ENCODE data around the gene MARCHF10. TPM values are rescaled to one million over a fixed set of nuclear protein-coding genes. Genes with fewer than 3 reads are reported as not detected.

Gene MARCHF10
- total RNA-seq, 1 donor = under 0.01 TPM

DNA sequence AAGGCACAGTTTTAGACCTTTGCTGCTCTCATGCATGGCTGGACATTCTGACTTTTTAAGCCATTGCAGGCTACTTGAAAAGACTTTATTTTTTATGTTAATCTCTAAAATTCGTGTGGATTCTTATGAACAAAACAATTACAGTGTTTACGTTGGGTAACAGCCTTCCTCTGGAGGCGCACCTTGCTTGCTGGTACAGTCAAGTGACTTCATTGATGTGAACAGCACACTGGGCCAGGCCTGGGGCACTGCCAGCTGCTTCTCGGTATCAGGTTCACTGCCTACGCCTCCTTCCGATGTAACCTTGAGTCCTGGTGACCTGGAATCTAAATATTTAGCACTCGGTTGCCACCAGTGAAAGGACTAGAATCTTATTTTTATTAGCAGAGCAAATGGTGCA, 27.8 kb downstream of the MARCHF10 start:
- H3K4me3 ChIP-seq (ENCODE audit: low read depth, low read length) = no peak overlapping the region
- TF ChIP-seq, protein P1, sequence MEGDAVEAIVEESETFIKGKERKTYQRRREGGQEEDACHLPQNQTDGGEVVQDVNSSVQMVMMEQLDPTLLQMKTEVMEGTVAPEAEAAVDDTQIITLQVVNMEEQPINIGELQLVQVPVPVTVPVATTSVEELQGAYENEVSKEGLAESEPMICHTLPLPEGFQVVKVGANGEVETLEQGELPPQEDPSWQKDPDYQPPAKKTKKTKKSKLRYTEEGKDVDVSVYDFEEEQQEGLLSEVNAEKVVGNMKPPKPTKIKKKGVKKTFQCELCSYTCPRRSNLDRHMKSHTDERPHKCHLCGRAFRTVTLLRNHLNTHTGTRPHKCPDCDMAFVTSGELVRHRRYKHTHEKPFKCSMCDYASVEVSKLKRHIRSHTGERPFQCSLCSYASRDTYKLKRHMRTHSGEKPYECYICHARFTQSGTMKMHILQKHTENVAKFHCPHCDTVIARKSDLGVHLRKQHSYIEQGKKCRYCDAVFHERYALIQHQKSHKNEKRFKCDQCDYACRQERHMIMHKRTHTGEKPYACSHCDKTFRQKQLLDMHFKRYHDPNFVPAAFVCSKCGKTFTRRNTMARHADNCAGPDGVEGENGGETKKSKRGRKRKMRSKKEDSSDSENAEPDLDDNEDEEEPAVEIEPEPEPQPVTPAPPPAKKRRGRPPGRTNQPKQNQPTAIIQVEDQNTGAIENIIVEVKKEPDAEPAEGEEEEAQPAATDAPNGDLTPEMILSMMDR (IDR thresholded peaks at IDR 0.05; ENCODE audit: insufficient read depth, low read depth, low read length) = no peak
- no peak for DNase-seq (ENCODE audit: low read depth)

DNA sequence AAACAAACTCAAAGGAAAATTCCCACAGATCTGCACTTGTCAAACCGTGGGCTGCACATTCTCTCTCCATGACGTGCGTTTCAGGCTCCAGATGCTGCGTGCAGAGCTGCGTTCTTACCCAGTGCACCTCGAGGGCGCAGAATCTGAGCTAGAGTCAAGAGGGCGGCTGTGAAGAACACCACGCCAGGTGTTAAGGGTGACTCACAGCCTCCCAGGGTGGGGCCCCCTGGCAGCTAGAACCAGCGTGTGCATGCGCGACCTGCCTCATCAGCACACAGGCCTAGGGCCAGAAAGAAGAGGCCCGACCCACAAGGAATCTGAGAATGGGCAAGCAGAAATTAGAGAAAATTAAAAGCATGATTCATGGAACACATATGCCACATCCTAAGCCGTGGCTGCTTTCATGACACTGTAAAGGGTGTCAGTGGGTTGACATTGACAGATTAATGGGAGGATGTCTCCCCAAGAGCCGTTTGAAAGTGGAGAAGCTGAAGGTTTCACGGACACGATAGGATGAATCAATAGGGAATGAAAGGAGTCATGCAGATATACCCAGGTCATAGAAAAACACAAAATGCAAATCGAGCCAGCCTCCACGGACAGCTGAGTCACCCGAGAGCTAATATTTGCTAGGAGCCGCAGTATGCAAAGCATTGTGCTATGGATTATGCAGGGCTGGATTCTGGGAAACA, 29.0 kb downstream of the MARCHF10 start:
- H3K4me3 ChIP-seq (ENCODE audit: low read depth, low read length) = no peak overlapping the region
- DNase-seq (ENCODE audit: low read depth) = peak; percentile 92
- TF ChIP-seq, protein P1 (IDR thresholded peaks at IDR 0.05; ENCODE audit: insufficient read depth, low read depth, low read length) = no peak

DNA sequence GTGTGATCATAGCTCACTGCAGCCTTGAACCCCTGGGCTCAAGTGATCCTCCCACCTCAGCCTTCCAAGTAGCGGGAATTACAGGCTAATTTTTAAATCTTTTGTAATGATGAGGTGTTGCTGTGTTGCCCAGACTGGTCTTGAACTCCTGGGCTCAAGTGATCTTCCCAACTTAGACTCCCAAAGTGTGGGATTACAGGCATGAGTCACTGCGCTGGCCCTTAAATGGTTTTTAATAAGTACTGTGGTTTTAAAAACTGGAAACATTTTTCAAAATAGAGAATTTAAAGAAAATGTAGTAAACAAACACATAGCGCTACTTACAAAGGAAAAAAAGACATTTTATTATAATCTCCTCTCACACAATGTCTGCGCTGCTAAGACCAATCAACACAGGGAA, 32.2 kb downstream of the MARCHF10 start:
- TF ChIP-seq, protein P1 (IDR thresholded peaks at IDR 0.05; ENCODE audit: insufficient read depth, low read depth, low read length) = no peak
- H3K4me3 ChIP-seq (ENCODE audit: low read depth, low read length) = no peak overlapping the region
- DNase-seq (ENCODE audit: low read depth) = no peak

DNA sequence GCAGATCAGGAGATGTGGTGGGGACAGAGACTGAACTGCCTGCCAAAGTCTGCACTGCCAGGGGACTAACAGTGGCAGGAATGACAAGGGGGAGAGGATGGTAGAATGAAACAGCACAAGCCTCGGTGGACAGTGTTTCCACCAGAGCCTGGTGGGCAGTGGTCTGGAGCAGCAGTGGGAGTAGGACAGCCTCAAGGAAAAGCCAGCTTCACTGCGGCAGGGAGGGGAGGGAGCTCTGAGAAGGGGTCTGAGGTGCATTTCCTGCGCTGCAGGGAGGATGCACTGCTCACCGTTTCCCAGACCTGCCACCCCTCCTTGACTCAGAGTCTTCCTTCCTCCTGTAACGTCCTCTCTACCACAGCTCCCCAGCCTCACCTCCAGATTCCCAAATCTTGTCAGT, 33.8 kb downstream of the MARCHF10 start:
- TF ChIP-seq, protein P1 (IDR thresholded peaks at IDR 0.05; ENCODE audit: insufficient read depth, low read depth, low read length) = no peak
- H3K4me3 ChIP-seq (ENCODE audit: low read depth, low read length) = no peak overlapping the region
- DNase-seq (ENCODE audit: low read depth) = no peak

DNA sequence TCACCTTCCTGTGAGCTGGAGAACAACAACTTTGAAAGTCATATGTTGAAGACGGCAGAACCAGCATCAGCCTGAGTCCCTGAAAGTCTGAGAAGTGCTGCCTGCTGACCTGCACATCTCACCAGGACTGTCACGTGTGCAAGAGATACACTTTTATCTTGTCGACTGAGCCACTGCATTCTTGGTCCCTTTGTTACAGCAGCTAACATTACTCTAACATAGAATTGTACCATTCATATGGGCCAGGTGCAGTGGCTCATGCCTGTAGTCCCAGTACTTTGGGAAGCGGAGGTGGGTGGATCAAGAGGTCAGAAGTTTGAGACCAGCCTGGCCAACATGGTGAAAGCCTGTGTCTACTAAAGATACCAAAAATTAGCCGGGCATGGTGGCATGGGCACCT, 40.1 kb downstream of the MARCHF10 start:
- no peak overlapping the region for H3K4me3 ChIP-seq (ENCODE audit: low read depth, low read length)
- DNase-seq (ENCODE audit: low read depth) = no peak
- TF ChIP-seq, protein P1 (IDR thresholded peaks at IDR 0.05; ENCODE audit: insufficient read depth, low read depth, low read length) = no peak

DNA sequence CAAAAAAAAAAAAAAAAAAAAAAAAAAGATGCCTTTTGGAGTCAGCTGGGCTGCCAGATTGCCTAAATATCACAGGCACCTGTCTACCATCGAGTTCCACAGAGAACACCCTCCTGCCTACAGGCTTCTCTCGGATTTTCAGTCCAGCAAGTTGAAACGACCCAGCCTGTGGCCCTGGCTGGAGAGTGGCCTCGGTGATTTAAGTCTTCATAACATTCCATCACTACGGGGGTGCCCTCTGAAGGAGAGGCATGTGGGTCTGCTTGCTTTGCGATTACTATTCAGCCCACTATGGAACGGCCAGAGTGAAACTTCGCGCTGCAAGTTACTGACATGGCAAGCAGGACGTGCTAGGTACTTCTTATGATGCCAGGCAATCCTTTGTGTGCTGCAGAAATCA, 42.8 kb downstream of the MARCHF10 start:
- no peak overlapping the region for H3K4me3 ChIP-seq (ENCODE audit: low read depth, low read length)
- no peak for DNase-seq (ENCODE audit: low read depth)
- TF ChIP-seq, protein P1 (IDR thresholded peaks at IDR 0.05; ENCODE audit: insufficient read depth, low read depth, low read length) = no peak

Measured in fibroblast of villous mesenchyme (primary cell).